ENCODE results near the gene LRRC32.

Gene LRRC32

DNA sequence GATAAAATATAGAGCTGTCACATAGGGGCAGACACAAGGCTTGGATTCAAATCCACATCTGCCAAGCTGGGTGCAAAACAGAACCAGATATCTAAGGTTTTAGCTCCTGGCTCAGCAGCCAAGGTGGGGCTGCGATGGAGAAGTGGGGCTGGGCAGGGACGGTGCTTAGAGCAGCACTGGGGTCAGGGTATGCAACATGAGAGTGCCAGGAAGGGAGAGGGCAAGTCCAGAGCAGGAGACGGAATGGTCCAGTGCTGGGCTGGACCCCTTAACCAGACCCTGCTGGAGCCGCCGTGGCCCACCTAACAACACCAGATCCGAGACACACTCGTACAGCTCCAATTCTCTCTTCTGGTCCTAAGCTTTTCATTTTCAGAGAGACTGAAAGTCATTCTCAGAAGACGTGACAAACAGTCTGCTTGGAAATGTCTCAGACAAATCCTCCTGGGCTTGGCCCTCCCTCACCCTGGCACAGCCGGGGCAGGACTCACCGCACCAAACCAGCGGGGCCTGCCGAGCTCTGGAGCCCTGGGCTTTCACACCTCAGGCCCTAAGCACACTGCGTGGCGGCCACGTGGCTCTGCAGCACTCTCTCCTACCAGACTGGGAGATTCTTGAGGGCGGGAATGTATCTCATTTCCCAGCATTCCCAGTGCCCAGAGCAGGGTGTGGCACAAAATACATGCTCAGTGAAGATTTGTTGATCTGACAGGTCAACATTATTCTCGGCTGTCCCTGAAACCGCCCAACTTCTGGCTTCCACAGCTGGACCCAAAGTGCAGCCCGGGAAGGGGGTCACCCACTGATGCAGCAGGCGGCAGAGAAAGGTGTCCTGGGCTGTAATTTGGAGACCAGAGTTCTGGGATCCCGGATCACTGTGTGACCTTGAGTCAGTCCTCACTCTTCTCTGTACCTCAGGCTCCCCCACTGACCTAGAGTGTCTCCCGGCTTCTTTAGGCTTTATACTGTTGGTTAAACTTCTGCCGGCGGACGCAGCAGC lies 11.6 kb downstream of the LRRC32 start:
- Mint-ChIP-seq H3K9me3 (no peaks in the 10 kb centered on the region), H3K36me3 (ENCODE audit: low read depth) (no peaks in the 10 kb centered on the region)
- TF ChIP-seq, protein P1, sequence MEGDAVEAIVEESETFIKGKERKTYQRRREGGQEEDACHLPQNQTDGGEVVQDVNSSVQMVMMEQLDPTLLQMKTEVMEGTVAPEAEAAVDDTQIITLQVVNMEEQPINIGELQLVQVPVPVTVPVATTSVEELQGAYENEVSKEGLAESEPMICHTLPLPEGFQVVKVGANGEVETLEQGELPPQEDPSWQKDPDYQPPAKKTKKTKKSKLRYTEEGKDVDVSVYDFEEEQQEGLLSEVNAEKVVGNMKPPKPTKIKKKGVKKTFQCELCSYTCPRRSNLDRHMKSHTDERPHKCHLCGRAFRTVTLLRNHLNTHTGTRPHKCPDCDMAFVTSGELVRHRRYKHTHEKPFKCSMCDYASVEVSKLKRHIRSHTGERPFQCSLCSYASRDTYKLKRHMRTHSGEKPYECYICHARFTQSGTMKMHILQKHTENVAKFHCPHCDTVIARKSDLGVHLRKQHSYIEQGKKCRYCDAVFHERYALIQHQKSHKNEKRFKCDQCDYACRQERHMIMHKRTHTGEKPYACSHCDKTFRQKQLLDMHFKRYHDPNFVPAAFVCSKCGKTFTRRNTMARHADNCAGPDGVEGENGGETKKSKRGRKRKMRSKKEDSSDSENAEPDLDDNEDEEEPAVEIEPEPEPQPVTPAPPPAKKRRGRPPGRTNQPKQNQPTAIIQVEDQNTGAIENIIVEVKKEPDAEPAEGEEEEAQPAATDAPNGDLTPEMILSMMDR (IDR thresholded peaks at IDR 0.05; ENCODE audit: unreplicated experiment in 3 of 3), result no peak

DNA sequence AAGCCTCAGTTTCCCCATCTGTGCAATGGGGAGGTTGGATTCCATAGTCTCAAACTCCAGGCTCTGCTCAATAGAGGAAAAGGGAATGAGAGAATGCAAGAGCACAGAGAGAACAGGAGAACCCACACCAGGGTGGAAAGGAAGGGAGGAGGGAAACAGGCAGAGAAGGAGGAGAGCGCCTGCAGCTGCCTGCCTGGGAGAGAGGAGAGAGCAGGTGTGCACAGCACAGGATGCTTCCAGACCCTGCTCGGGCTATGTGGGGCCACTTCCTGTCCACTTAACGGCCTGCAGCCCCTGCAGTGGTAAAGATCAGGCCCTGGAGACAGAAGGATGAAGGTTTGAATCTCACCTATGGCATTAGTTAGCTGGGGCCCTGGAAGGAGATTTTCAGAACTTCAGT lies 12.3 kb downstream of the LRRC32 start:
- peaks cover 58% of the 10 kb centered on the region for H3K4me1 Mint-ChIP-seq
- H3K36me3 Mint-ChIP-seq (ENCODE audit: low read depth), result no peaks in the 10 kb centered on the region
- no peaks in the 10 kb centered on the region for H3K9me3 Mint-ChIP-seq
- peaks cover 7% of the 10 kb centered on the region for H3K27me3 Mint-ChIP-seq (ENCODE audit: low read depth)
- H3K27ac Mint-ChIP-seq, result peak overlapping the region in 2 of 3 experiments; percentile 94 to 95
- TF ChIP-seq, protein P1 (IDR thresholded peaks at IDR 0.05; ENCODE audit: unreplicated experiment in 3 of 3), result no peak
- no peak overlapping the region for H3K4me3 Mint-ChIP-seq

More for the DNA sequence above, 11.6 kb downstream of the LRRC32 start:
- H3K27me3 Mint-ChIP-seq (ENCODE audit: low read depth), result peaks cover 12% of the 10 kb centered on the region
- peak overlapping the region in 2 of 3 experiments; percentile 94 to 95 for H3K27ac Mint-ChIP-seq
- H3K4me3 Mint-ChIP-seq, result no peak overlapping the region
- peaks cover 54% of the 10 kb centered on the region for H3K4me1 Mint-ChIP-seq

DNA sequence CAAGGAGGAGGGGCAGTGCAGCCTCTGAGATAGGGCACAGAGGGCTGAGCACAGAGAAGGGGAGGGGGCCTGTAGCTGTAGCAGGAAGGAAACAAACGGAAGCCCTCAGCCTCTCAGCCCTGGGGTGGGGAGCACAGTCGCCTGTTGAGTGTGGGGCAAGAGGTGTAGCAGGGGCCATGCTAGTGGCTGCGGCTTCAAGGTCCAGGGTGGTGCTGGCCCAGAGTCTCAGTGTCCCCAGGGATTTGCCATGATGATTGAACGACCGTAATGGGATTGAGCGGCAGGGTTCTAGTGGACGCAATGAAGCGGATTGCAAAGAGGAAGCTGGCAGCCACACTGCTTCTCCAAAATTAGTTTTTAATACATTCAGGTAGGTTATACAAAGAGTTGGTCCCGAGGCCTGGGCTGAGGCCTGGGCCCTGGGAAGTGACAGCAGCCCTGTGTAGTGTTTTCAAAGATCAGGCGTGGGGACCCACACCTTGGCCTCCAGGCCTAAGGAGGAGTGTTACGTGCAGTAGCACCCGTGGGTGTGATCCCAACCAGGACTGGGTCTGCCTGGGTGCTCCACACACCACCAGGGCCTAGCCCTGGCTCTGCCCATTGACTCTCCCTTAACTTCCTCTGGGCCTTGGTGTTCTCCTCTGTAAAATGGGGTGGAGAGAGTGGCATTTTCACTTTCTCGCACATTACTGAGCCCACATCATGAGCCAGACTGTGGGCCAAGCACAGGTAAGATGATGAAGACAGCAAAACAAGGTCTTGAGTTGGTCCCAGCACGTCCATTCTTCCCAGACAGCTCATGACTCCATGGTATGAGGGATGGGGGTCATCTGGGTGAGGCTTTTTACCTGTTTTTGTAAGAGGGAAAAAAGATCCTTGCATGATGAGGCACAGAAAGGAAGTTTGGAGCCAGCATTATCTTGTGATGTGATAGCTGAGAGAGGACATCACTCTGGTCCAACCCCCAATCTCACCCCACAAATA lies 13.1 kb downstream of the LRRC32 start:
- TF ChIP-seq, protein P1 (IDR thresholded peaks at IDR 0.05; ENCODE audit: unreplicated experiment in 3 of 3), result no peak
- Mint-ChIP-seq H3K4me1 (peaks cover 63% of the 10 kb centered on the region), H3K4me3 (peak overlapping the region in 1 of 3 experiments; percentile 4), H3K27me3 (ENCODE audit: low read depth) (peaks cover 7% of the 10 kb centered on the region), H3K27ac (peak overlapping the region; percentile 79 to 95 (median 94)), H3K9me3 (no peaks in the 10 kb centered on the region), H3K36me3 (ENCODE audit: low read depth) (no peaks in the 10 kb centered on the region)

DNA sequence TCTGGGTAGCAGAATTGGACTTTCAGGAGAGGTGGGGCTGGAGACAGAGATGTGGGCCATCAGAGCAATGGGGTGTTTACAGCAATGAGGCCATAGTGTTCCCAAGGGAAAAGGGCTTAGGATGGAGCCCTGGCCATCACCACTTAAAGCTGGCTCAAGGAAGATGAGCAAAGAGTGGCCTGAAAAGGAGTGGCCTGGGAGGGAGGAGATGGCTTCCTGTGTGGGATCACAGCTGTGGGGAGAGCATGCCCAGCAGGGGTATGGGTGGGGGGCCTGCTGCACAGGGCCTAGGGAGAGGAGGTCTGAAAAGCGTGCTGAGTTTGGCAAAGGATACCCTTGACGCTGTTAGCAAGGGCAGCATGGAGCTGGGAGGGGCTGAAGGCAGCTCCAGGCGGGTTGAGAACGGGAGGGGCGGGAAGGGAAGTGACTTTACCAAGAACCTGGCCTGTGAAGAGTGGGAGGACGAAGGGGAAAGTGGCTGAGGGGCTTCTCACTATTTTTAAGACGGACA lies 13.9 kb downstream of the LRRC32 start:
- peaks cover 6% of the 10 kb centered on the region for H3K27me3 Mint-ChIP-seq (ENCODE audit: low read depth)
- H3K9me3 Mint-ChIP-seq, result no peaks in the 10 kb centered on the region
- H3K36me3 Mint-ChIP-seq (ENCODE audit: low read depth), result no peaks in the 10 kb centered on the region
- peaks cover 56% of the 10 kb centered on the region for H3K4me1 Mint-ChIP-seq
- TF ChIP-seq, protein P1 (IDR thresholded peaks at IDR 0.05; ENCODE audit: unreplicated experiment in 3 of 3), result no peak
- H3K27ac Mint-ChIP-seq, result peak overlapping the region; percentile 79 to 95 (median 94)
- peak overlapping the region in 2 of 3 experiments; percentile 3 to 11 for H3K4me3 Mint-ChIP-seq

DNA sequence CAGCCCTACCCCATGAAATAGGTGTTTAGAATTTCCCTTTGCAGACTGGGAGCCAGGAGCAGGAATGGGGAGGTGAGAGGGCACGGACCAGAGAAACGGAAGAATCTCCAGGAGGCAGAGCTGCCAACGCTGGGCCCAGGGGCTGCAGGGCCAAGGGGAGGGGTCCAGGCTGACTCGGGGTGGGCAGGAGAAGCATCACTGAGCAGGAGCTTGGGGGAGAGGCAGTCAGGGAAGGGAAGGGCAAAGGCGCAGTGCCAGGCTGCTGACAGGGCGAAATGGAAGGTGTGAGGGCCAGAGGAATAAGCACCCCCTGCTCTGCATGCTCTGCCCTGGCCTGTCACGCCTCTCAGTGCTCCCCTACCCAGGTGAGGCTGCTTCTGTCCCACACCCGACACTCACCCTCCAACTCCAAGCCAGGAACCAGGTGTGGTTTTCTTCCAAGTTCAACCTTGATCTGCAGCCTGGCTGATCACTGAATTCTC lies 14.5 kb downstream of the LRRC32 start:
- peak overlapping the region; percentile 79 to 97 (median 94) for H3K27ac Mint-ChIP-seq
- H3K9me3 Mint-ChIP-seq, result no peaks in the 10 kb centered on the region
- H3K36me3 Mint-ChIP-seq (ENCODE audit: low read depth), result no peaks in the 10 kb centered on the region
- peaks cover 4% of the 10 kb centered on the region for H3K27me3 Mint-ChIP-seq (ENCODE audit: low read depth)
- peaks cover 55% of the 10 kb centered on the region for H3K4me1 Mint-ChIP-seq
- TF ChIP-seq, protein P1 (IDR thresholded peaks at IDR 0.05; ENCODE audit: unreplicated experiment in 3 of 3), result no peak
- peak overlapping the region in 2 of 3 experiments; percentile 3 to 11 for H3K4me3 Mint-ChIP-seq

All from nephron (organoid).